Natural killer cell (primary cell): Measurements from ENCODE around the gene PRKAR1B. TPM values are rescaled to one million over a fixed set of nuclear protein-coding genes. Genes with fewer than 3 reads are reported as not detected.

Source experiments
- ATAC-seq, 3 donors: fragments of 150-1000 bp in 2 of 3; fragments of 200-7000 bp in 1 of 3; cut with Tn5 transposase; 1 replicate in 1 of 3; 2 replicates in 2 of 3; pipeline ENCODE4 v1.10.0; 2021; ENCODE audit warnings: mild to moderate bottlenecking in 2 of 3, moderate library complexity in 2 of 3
- DNase-seq, 2 donors: peaks; one replicate each; pipeline versions ENCODE4 v3.0.0 to v3.0.0-alpha.2; 2013 to 2021; ENCODE audit warnings: mixed read lengths in 1 of 2
- H3K27ac ChIP-seq: one replicate; pipeline ENCODE4 v1.5.1; 2013; ENCODE audit warnings: mild to moderate bottlenecking, low read length
- H3K27me3 ChIP-seq: one replicate; pipeline ENCODE4 v1.6.1; 2013; ENCODE audit warnings: low read length; ENCODE audit not compliant: control insufficient read depth, insufficient read depth
- H3K36me3 ChIP-seq: one replicate; pipeline ENCODE4 v1.6.1; 2013; ENCODE audit warnings: low read length; ENCODE audit not compliant: control insufficient read depth, insufficient read depth
- H3K4me1 ChIP-seq: one replicate; pipeline ENCODE4 v1.6.1; 2013; ENCODE audit warnings: low read length; ENCODE audit not compliant: control insufficient read depth, insufficient read depth
- H3K4me3 ChIP-seq: one replicate; pipeline ENCODE4 v1.5.1; 2013; ENCODE audit warnings: low read length
- H3K9me3 ChIP-seq: one replicate; pipeline ENCODE4 v1.6.1; 2013; ENCODE audit warnings: low read length; ENCODE audit not compliant: control insufficient read depth, insufficient read depth
- H3K27ac Mint-ChIP-seq, 2 donors: one replicate each; pipeline ENCODE4 v1.8.0; 2022; ENCODE audit warnings: mild to moderate bottlenecking in 2 of 2, mixed read lengths in 2 of 2, moderate library complexity in 1 of 2
- H3K27me3 Mint-ChIP-seq, 2 donors: one replicate each; pipeline ENCODE4 v1.8.0; 2022; ENCODE audit warnings: low read depth in 2 of 2, mixed read lengths in 2 of 2
- H3K36me3 Mint-ChIP-seq: one replicate; pipeline ENCODE4 v1.8.0; 2022; ENCODE audit warnings: mixed read lengths
- H3K4me1 Mint-ChIP-seq, 2 donors: one replicate each; pipeline ENCODE4 v1.8.0; 2022; ENCODE audit warnings: mixed read lengths in 2 of 2
- H3K4me3 Mint-ChIP-seq: one replicate; pipeline ENCODE4 v1.8.0; 2022; ENCODE audit warnings: mild to moderate bottlenecking, moderate library complexity, mixed read lengths
- H3K9me3 Mint-ChIP-seq, 2 donors: one replicate each; pipeline ENCODE4 v1.8.0; 2022; ENCODE audit warnings: mixed read lengths in 2 of 2
- WGBS: methylation state at CpG from one replicate; pipeline ENCODE4 v1.1.7; 2013; ENCODE audit warnings: missing lambda C conversion rate; ENCODE audit not compliant: insufficient coverage; 5-methylcytosine and 5-hydroxymethylcytosine counted together
- intact Hi-C: fragments of 100-400 bp; cut with micrococcal nuclease; formaldehyde crosslinking; loops from one replicate; pipeline ENCODE4 v1.14.2; 2022
- total RNA-seq, 4 donors: library from RNA; stranded (reverse); fragments of 120-200 nt in 1 of 4; gene quantifications; one replicate each; pipeline versions ENCODE4 v1.2.3 to v1.2.4, GENCODE V29; 2013 to 2022
- TF ChIP-seq, protein P1 (sequence below): fragments of 200-600 bp; IDR thresholded peaks from one replicate; pipeline ENCODE4 v1.8.0; 2022; ENCODE audit warnings: antibody characterized with exemption

The PRKAR1B gene
- total RNA-seq, 3 donors from 2014 or later (not counting 1 experiment from before 2014, with no cell fraction given): 2.4 to 3.8 (median 3.0) TPM

DNA sequence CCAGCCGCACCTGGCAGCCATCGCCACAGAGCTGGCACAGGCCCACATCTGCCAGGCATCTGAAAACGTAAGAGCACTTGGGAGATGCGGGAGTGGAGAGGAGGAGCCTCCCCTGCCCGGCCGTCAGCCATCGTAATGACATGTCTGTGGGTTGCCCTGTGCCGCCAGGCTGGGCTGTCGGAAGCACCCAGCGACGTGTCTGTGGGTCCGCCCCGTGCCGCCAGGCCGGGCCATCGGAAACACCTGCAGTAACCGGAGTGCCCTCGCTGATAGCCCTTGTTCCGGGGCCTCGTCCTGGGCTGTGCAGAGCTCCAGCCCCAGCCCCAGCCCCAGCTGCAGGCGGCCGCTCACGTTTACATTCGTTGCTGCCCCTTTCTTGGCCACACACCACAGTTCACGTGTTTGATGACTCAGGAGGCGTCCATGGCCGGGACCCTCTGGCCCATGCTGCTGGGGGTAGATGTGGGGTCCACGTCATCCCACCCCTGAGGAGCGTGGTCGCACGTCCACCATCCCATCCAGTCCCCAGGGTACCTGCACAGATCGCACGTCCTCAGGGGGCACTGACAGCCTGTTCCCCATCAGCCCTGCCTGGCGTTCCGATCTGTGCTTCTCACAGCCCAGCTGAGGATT is 30.0 kb upstream of the PRKAR1B start:
- peaks cover 28% of the 10 kb centered on the region for H3K36me3 ChIP-seq
- H3K27ac ChIP-seq: no peak overlapping the region
- H3K9me3 Mint-ChIP-seq: no peaks in the 10 kb centered on the region
- no peaks in the 10 kb centered on the region for H3K27me3 ChIP-seq
- no peak overlapping the region for H3K4me3 ChIP-seq
- intact Hi-C loops: no loop called here
- no peaks in the 10 kb centered on the region for H3K4me1 Mint-ChIP-seq
- H3K36me3 Mint-ChIP-seq: no peaks in the 10 kb centered on the region
- 96% methylated on average over 35 of the region's 35 CpGs for WGBS
- no peaks in the 10 kb centered on the region for H3K4me1 ChIP-seq
- ATAC-seq (peak in 1 of 3 donors; percentile 32), DNase-seq (no peak)
- no peaks in the 10 kb centered on the region for H3K27me3 Mint-ChIP-seq
- no peaks in the 10 kb centered on the region for H3K9me3 ChIP-seq
- no peak overlapping the region for H3K4me3 Mint-ChIP-seq
- H3K27ac Mint-ChIP-seq: no peak overlapping the region
- TF ChIP-seq, protein P1, sequence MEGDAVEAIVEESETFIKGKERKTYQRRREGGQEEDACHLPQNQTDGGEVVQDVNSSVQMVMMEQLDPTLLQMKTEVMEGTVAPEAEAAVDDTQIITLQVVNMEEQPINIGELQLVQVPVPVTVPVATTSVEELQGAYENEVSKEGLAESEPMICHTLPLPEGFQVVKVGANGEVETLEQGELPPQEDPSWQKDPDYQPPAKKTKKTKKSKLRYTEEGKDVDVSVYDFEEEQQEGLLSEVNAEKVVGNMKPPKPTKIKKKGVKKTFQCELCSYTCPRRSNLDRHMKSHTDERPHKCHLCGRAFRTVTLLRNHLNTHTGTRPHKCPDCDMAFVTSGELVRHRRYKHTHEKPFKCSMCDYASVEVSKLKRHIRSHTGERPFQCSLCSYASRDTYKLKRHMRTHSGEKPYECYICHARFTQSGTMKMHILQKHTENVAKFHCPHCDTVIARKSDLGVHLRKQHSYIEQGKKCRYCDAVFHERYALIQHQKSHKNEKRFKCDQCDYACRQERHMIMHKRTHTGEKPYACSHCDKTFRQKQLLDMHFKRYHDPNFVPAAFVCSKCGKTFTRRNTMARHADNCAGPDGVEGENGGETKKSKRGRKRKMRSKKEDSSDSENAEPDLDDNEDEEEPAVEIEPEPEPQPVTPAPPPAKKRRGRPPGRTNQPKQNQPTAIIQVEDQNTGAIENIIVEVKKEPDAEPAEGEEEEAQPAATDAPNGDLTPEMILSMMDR: no peak

GRCh38 chr7:756231-756927 is 29.3 kb upstream of the PRKAR1B start:
- H3K36me3 ChIP-seq: peaks cover 24% of the 10 kb centered on the region
- intact Hi-C loops: no loop called here
- Mint-ChIP-seq H3K27me3 (no peaks in the 10 kb centered on the region), H3K4me3 (no peak overlapping the region), H3K27ac (no peak overlapping the region), H3K9me3 (no peaks in the 10 kb centered on the region), H3K4me1 (no peaks in the 10 kb centered on the region), H3K36me3 (no peaks in the 10 kb centered on the region)
- DNase-seq (no peak), ATAC-seq (no peak)
- H3K27ac ChIP-seq: no peak overlapping the region
- WGBS: 97% methylated on average over 30 of the region's 30 CpGs
- TF ChIP-seq, protein P1: no peak
- no peaks in the 10 kb centered on the region for H3K4me1 ChIP-seq
- no peaks in the 10 kb centered on the region for H3K27me3 ChIP-seq
- H3K4me3 ChIP-seq: no peak overlapping the region
- H3K9me3 ChIP-seq: no peaks in the 10 kb centered on the region

DNA sequence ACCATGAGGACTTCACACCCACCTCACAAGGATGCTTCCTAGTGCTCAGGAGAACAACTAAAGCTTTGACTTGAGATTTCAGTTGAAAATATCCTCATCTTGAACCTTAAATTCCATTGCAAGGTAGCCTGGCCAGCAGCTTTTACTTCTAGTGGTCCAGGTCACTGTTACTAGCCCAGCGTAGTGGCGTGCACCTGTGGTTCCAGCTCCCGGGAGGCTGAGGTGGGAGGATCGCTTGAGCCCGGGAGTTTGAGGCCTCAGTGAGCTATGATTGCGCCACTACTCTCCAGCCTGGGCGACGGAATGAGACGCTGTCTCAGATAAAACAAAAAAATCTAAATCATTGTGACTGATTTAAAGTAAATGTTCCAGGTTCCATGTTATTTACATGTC is 28.3 kb upstream of the PRKAR1B start:
- H3K4me1 Mint-ChIP-seq: no peaks in the 10 kb centered on the region
- WGBS: 93% methylated on average over 9 of the region's 9 CpGs

More for the DNA sequence above, 28.3 kb upstream of the PRKAR1B start:
- Mint-ChIP-seq H3K27ac (no peak overlapping the region), H3K4me3 (no peak overlapping the region), H3K36me3 (no peaks in the 10 kb centered on the region), H3K9me3 (no peaks in the 10 kb centered on the region), H3K27me3 (no peaks in the 10 kb centered on the region)
- Histone ChIP-seq H3K9me3 (no peaks in the 10 kb centered on the region), H3K4me1 (no peaks in the 10 kb centered on the region), H3K4me3 (no peak overlapping the region), H3K27ac (no peak overlapping the region), H3K36me3 (peaks cover 24% of the 10 kb centered on the region), H3K27me3 (no peaks in the 10 kb centered on the region)
- intact Hi-C loops: no loop called here
- no peak for DNase-seq
- ATAC-seq: no peak
- TF ChIP-seq, protein P1: no peak
